Body of pancreas (tissue), 4 donors: ENCODE measurements around the gene CASR. TPM values are rescaled to one million over a fixed set of nuclear protein-coding genes. Genes with fewer than 3 reads are reported as not detected.

Source experiments
- ATAC-seq: fragments of 150-250 bp; one replicate; pipeline ENCODE4 v1.9.1; 2016
- DNase-seq, 4 donors: peaks; one replicate each; pipeline ENCODE4 v3.0.0-alpha.2; 2019
- H3K27ac ChIP-seq, 4 donors: fragments of 200-600 bp; sonication (generic); 1 replicate in 3 of 4; 2 replicates in 1 of 4; pipeline versions ENCODE4 v1.5.1 to v1.6.1; 2016 to 2019; ENCODE audit warnings: mild to moderate bottlenecking in 1 of 4, mixed read lengths in 1 of 4, moderate library complexity in 1 of 4
- H3K27me3 ChIP-seq, 2 donors: fragments of 200-600 bp; sonication (generic); one replicate each; pipeline ENCODE4 v1.6.0; 2016; ENCODE audit warnings: mild to moderate bottlenecking in 1 of 2
- H3K36me3 ChIP-seq, 2 donors: fragments of 200-600 bp; sonication (generic); replicated peaks in 1 of 2; 2 replicates each; pipeline ENCODE4 v1.5.1; 2016; ENCODE audit warnings: low read depth in 2 of 2; ENCODE audit not compliant: insufficient read depth in 1 of 2
- H3K4me1 ChIP-seq: fragments of 200-600 bp; sonication (generic); one replicate; pipeline ENCODE4 v1.6.0; 2016
- H3K4me3 ChIP-seq, 2 donors: fragments of 200-600 bp; sonication (generic); 1 replicate in 1 of 2; 2 replicates in 1 of 2; pipeline ENCODE4 v1.5.1; 2016 to 2019
- H3K9me3 ChIP-seq, 3 donors: fragments of 200-600 bp; sonication (generic); 1 replicate in 2 of 3; 2 replicates in 1 of 3; pipeline ENCODE4 v1.5.1; 2016
- POLR2A ChIP-seq, 3 donors: fragments of 450-650 bp; IDR thresholded peaks; one replicate each; pipeline ENCODE4 v1.6.1; 2016; ENCODE audit warnings: antibody characterized with exemption in 3 of 3, mild to moderate bottlenecking in 2 of 3
- WGBS, 2 donors: methylation state at CpG; one replicate each; pipeline ENCODE4 v1.1.5; 2017; 5-methylcytosine and 5-hydroxymethylcytosine counted together
- intact Hi-C: fragments of 100-400 bp; cut with DNase I; formaldehyde crosslinking; loops from one replicate; pipeline ENCODE4 v1.15.1; 2023
- total RNA-seq, 2 donors: library from RNA; depleted of rRNA; stranded (reverse); fragments of >200 nt; gene quantifications; one replicate each; pipeline ENCODE4 v1.1.0, GENCODE V29; 2016
- TF ChIP-seq, protein P1 (sequence below), 7 experiments: fragments of 450-650 bp in 4 of 7; fragments of 200-600 bp in 3 of 7; sonication (generic) in 3 of 7; IDR thresholded peaks; one replicate each; pipeline ENCODE4 v1.5.1; 2016 to 2019; ENCODE audit warnings: antibody characterized with exemption in 7 of 7

CASR gene
- total RNA-seq, 2 donors from 2014 or later, result 8.9 to 11.9 TPM

DNA sequence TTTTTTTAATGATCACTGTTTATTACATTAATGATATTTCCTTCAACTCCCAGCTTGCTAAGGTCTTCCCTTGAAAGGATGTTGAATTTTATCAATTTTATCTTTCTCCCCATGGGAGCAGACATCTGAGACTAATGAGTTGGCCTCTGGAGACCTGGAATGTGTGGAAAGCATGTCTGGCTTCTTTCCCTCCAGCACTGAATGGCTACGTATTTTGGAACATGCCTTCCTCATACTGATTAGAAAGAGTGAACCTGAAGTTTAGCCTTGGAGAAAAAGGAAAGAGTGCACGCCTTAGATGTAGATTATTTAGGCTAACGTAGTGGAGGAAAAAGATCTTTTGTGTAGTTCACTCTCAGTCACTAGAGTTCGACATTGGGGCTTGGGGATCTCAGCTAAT, 25.1 kb downstream of the CASR start:
- 44 to 45% methylated on average over 4 of the region's 4 CpGs for WGBS, 2 donors
- DNase-seq (no peak), ATAC-seq (peak; percentile 52)
- no peaks in the 10 kb centered on the region for H3K27me3 ChIP-seq
- H3K36me3 ChIP-seq, result no peaks in the 10 kb centered on the region
- no peaks in the 10 kb centered on the region for H3K4me1 ChIP-seq
- peak overlapping the region in 3 of 4 donors; percentile 12 to 57 (median 40) for H3K27ac ChIP-seq
- H3K9me3 ChIP-seq, result no peaks in the 10 kb centered on the region
- no peak overlapping the region for H3K4me3 ChIP-seq
- TF ChIP-seq, protein P1, sequence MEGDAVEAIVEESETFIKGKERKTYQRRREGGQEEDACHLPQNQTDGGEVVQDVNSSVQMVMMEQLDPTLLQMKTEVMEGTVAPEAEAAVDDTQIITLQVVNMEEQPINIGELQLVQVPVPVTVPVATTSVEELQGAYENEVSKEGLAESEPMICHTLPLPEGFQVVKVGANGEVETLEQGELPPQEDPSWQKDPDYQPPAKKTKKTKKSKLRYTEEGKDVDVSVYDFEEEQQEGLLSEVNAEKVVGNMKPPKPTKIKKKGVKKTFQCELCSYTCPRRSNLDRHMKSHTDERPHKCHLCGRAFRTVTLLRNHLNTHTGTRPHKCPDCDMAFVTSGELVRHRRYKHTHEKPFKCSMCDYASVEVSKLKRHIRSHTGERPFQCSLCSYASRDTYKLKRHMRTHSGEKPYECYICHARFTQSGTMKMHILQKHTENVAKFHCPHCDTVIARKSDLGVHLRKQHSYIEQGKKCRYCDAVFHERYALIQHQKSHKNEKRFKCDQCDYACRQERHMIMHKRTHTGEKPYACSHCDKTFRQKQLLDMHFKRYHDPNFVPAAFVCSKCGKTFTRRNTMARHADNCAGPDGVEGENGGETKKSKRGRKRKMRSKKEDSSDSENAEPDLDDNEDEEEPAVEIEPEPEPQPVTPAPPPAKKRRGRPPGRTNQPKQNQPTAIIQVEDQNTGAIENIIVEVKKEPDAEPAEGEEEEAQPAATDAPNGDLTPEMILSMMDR (IDR thresholded peaks at IDR 0.05), result no peak
- no peak for TF ChIP-seq POLR2A (IDR thresholded peaks at IDR 0.05)
- intact Hi-C loops, result no loop called here

DNA sequence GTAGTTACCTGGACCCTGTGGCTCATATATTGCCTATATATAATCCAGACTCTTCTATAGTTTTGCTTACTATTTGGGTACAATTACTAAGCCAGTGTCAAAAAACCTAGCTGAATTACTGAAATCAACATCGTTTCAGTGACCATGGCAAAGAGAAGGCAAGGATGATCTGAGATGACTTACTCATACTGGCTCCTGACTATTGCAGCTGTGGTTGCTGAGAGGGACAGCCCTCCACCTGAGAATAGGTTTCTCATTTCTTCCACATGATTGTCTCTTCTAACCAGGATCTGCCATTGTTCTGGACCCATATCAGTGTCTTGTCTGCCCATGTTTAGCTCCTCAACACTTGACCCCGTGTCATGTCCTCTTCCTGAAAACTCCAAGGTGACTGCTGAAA, 30.2 kb downstream of the CASR start:
- H3K4me3 ChIP-seq, result no peak overlapping the region
- no peaks in the 10 kb centered on the region for H3K9me3 ChIP-seq
- no peaks in the 10 kb centered on the region for H3K36me3 ChIP-seq
- H3K4me1 ChIP-seq, result peaks cover 29% of the 10 kb centered on the region
- no peaks in the 10 kb centered on the region for H3K27me3 ChIP-seq
- intact Hi-C loops, result no loop called here
- no peak for DNase-seq
- 46 to 76% methylated on average over 2 of the region's 2 CpGs for WGBS, 2 donors
- peak overlapping the region in 3 of 4 donors; percentile 31 to 66 (median 47) for H3K27ac ChIP-seq
- ATAC-seq, result no peak
- TF ChIP-seq, protein P1 (IDR thresholded peaks at IDR 0.05), result no peak
- TF ChIP-seq POLR2A (IDR thresholded peaks at IDR 0.05), result no peak

DNA sequence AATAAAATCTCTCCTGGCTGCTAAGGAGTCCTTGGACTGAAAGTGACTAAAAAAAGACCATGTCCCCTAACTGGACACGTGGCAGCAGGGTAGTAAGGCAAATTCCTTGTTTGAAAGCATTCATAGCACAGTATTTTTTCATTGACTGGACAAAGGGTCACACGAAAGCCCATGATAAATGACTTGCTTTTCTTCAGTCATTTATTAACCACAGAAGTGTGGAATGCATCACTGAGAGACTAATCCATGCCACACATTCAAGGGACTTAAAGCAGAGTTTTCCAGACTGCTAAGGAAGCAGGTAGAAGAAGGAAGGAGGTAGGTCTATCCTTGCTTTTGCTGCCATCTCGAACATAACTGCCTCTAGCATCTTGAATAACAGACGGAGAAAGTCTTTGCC, 31.2 kb downstream of the CASR start:
- 24 to 32% methylated on average over 4 of the region's 4 CpGs for WGBS, 2 donors
- Histone ChIP-seq H3K27me3 (no peaks in the 10 kb centered on the region), H3K36me3 (no peaks in the 10 kb centered on the region), H3K4me1 (peaks cover 29% of the 10 kb centered on the region), H3K9me3 (no peaks in the 10 kb centered on the region), H3K4me3 (no peak overlapping the region), H3K27ac (peak overlapping the region in 3 of 4 donors; percentile 31 to 66 (median 47))
- ATAC-seq (peak; percentile 65), DNase-seq (no peak)
- intact Hi-C loops, result no loop called here
- no peak for TF ChIP-seq POLR2A (IDR thresholded peaks at IDR 0.05)

DNA sequence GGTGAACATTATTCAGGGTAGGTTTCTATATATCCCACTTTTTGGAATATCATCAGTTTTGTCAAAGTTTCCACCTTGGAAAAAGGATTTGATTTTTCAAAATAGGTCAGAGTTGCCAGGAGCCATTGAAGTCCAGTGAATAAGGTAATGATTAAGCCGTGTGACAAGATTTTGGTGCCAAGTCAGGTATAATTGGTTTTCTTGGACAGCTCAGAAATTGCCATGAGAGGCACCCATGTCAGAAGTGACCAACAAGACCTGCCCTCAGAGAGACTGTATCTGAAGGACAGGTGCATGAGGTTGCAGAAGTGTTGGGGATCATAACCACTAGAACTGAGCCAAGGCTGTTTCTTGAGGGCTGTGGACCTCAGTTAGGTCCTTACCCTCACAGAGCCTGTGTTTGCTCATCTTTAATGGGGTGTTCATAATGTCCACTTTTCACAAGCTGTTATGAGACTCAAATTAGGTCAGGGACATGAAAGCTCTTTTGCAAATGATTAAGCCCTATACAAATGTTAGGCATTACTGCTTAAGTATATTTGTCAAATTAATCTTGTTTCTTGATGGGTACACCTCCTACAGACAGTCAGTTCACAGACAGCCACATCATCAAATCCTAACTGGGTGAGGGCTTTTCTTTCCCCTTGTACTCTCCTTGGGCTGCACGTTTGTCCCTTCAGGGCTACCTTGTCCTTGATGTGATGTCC, 32.3 kb downstream of the CASR start:
- DNase-seq (peak in 2 of 4 donors; percentile 9 to 28), ATAC-seq (peak; percentile 68)
- Histone ChIP-seq H3K4me1 (peaks cover 29% of the 10 kb centered on the region), H3K9me3 (no peaks in the 10 kb centered on the region), H3K36me3 (no peaks in the 10 kb centered on the region), H3K27ac (peak overlapping the region; percentile 35 to 66 (median 42)), H3K4me3 (no peak overlapping the region), H3K27me3 (no peaks in the 10 kb centered on the region)
- 16 to 19% methylated on average over 2 of the region's 2 CpGs for WGBS, 2 donors
- TF ChIP-seq, protein P1 (IDR thresholded peaks at IDR 0.05), result no peak
- intact Hi-C loops, result no loop called here

DNA sequence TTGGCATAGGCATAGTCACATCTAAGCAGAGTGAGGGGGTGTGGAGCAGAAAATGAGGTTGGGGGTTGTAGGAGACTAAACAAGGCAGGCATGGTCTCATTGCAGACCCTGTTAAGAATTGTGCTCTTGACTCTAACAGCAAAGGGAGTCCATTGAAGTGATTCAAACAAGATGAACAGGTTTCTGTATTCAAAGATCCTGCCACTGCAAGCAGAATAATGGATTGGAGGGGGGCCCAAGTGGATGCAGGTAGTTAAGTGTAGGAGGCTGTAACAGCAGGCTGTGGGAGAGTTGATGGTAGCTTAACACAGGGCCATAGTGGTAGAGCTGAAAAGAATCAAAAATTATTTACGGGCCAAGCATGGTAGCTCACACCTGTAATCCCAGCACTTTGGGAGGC, 34.4 kb downstream of the CASR start:
- Histone ChIP-seq H3K4me1 (peaks cover 29% of the 10 kb centered on the region), H3K4me3 (no peak overlapping the region), H3K27me3 (no peaks in the 10 kb centered on the region), H3K36me3 (no peaks in the 10 kb centered on the region), H3K9me3 (no peaks in the 10 kb centered on the region), H3K27ac (peak overlapping the region in 2 of 4 donors; percentile 18 to 66)
- TF ChIP-seq, protein P1 (IDR thresholded peaks at IDR 0.05), result no peak
- TF ChIP-seq POLR2A (IDR thresholded peaks at IDR 0.05), result no peak
- no peak for DNase-seq
- intact Hi-C loops, result no loop called here
- ATAC-seq, result no peak
- WGBS, 2 donors, result 95 to 100% methylated on average over 1 of the region's 1 CpG
